Breast epithelium (tissue), 4 donors: ENCODE data around the gene TIGD2. TPM values are rescaled to one million over a fixed set of nuclear protein-coding genes. Genes with fewer than 3 reads are reported as not detected.

Experiments
- DNase-seq, 2 donors: peaks; one replicate each; pipeline ENCODE4 v3.0.0-alpha.2; 2019; ENCODE audit warnings: low spot score in 2 of 2
- H3K27ac ChIP-seq, 2 donors: fragments of 200-600 bp; sonication (generic) in 1 of 2; one replicate each; pipeline ENCODE4 v1.5.1; 2016 to 2019; ENCODE audit warnings: mild to moderate bottlenecking in 1 of 2
- H3K27me3 ChIP-seq, 2 donors: fragments of 200-600 bp; sonication (generic) in 1 of 2; one replicate each; pipeline versions ENCODE4 v1.5.1 to v1.6.0; 2017 to 2019; ENCODE audit warnings: control low read depth in 1 of 2, mild to moderate bottlenecking in 1 of 2
- H3K36me3 ChIP-seq: fragments of 200-600 bp; one replicate; pipeline ENCODE4 v1.5.1; 2019
- H3K4me1 ChIP-seq, 2 donors: fragments of 200-600 bp; sonication (generic); one replicate each; pipeline ENCODE4 v1.5.1; 2016 to 2019; ENCODE audit warnings: control low read depth in 1 of 2
- H3K4me3 ChIP-seq, 3 donors: fragments of 200-600 bp; sonication (generic); 1 replicate in 2 of 3; 2 replicates in 1 of 3; pipeline ENCODE4 v1.5.1; 2016 to 2019; ENCODE audit warnings: mild to moderate bottlenecking in 3 of 3, moderate library complexity in 2 of 3
- H3K9me3 ChIP-seq, 2 donors: fragments of 200-600 bp; sonication (generic) in 1 of 2; one replicate each; pipeline ENCODE4 v1.5.1; 2016 to 2019; ENCODE audit warnings: control low read depth in 1 of 2
- POLR2A ChIP-seq: fragments of 450-650 bp; IDR thresholded peaks from one replicate; pipeline ENCODE4 v1.6.1; 2016; ENCODE audit warnings: antibody characterized with exemption, mild to moderate bottlenecking, moderate library complexity
- POLR2AphosphoS5 ChIP-seq, 3 donors: sonication (generic); formaldehyde crosslinking; IDR thresholded peaks; one replicate each; pipeline ENCODE4 v1.6.1; 2017; ENCODE audit warnings: antibody characterized with exemption in 3 of 3
- intact Hi-C: fragments of 100-400 bp; cut with DNase I; formaldehyde crosslinking; loops from one replicate; pipeline ENCODE4 v1.15.1; 2023; ENCODE audit warnings: low total_unique reads
- total RNA-seq, 3 donors: library from RNA; depleted of rRNA; stranded (reverse); fragments of >200 nt; gene quantifications; one replicate each; pipeline ENCODE4 v1.1.0, GENCODE V29; 2016
- TF ChIP-seq, protein P1 (sequence below), 3 donors: fragments of 450-650 bp; IDR thresholded peaks; one replicate each; pipeline ENCODE4 v1.5.1; 2016 to 2017; ENCODE audit warnings: antibody characterized with exemption in 3 of 3, mild to moderate bottlenecking in 3 of 3, moderate library complexity in 3 of 3

TIGD2 gene
- total RNA-seq, 3 donors from 2014 or later, result 6.6 to 21.8 (median 8.8) TPM

DNA sequence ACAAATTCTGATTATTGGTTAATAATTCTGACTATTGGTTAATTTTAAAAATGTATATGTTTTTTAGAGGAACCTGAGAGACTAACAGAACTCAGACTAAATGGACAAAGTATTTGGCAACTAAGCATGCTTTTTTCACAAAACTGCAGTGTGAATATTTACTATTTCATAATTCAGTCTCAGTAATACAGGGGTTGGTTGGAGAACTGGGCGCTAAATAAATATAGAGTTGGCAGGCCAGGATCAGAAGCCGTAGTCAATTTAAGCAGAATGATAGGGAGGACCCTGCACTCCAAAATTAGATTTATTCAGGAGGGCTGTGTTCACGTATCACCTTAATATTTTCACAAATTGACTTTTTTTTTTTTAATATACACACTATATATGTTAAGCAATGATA lies 5.8 kb downstream of the TIGD2 start:
- H3K4me3 ChIP-seq, result no peak overlapping the region
- H3K36me3 ChIP-seq, result no peaks in the 10 kb centered on the region
- H3K27me3 ChIP-seq, result no peaks in the 10 kb centered on the region
- intact Hi-C loops, result no loop called here
- TF ChIP-seq, protein P1, sequence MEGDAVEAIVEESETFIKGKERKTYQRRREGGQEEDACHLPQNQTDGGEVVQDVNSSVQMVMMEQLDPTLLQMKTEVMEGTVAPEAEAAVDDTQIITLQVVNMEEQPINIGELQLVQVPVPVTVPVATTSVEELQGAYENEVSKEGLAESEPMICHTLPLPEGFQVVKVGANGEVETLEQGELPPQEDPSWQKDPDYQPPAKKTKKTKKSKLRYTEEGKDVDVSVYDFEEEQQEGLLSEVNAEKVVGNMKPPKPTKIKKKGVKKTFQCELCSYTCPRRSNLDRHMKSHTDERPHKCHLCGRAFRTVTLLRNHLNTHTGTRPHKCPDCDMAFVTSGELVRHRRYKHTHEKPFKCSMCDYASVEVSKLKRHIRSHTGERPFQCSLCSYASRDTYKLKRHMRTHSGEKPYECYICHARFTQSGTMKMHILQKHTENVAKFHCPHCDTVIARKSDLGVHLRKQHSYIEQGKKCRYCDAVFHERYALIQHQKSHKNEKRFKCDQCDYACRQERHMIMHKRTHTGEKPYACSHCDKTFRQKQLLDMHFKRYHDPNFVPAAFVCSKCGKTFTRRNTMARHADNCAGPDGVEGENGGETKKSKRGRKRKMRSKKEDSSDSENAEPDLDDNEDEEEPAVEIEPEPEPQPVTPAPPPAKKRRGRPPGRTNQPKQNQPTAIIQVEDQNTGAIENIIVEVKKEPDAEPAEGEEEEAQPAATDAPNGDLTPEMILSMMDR (IDR thresholded peaks at IDR 0.05), result no peak
- TF ChIP-seq POLR2A (no peak), POLR2AphosphoS5 (IDR thresholded peaks at IDR 0.05) (no peak)
- no peaks in the 10 kb centered on the region for H3K9me3 ChIP-seq
- DNase-seq, result no peak
- no peak overlapping the region for H3K27ac ChIP-seq
- no peaks in the 10 kb centered on the region for H3K4me1 ChIP-seq

DNA sequence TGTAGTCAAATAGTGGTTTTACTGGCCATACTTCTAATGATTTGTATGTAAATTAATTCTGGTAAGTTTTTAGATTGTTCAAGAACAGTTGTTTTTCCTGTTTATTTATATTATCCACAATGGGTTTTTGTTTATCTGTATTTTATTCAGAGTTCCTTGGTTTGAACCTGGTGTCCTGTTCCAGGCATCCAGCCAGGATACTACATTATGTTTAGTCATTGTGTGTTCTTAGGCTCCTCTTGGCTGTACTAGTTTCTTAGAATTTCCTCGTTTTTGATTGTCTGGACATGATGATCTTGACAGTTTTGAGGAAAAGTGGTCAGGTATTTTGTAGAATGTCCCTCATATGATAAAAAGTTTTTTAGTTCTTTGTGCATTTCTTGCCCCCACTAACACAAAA lies 7.8 kb downstream of the TIGD2 start:
- Histone ChIP-seq H3K4me3 (no peak overlapping the region), H3K9me3 (no peaks in the 10 kb centered on the region), H3K36me3 (no peaks in the 10 kb centered on the region), H3K27me3 (no peaks in the 10 kb centered on the region), H3K4me1 (no peaks in the 10 kb centered on the region), H3K27ac (no peak overlapping the region)
- DNase-seq, result no peak
- intact Hi-C loops, result no loop called here
- TF ChIP-seq POLR2A, result no peak
- TF ChIP-seq, protein P1 (IDR thresholded peaks at IDR 0.05), result no peak
- no peak for TF ChIP-seq POLR2AphosphoS5 (IDR thresholded peaks at IDR 0.05)

DNA sequence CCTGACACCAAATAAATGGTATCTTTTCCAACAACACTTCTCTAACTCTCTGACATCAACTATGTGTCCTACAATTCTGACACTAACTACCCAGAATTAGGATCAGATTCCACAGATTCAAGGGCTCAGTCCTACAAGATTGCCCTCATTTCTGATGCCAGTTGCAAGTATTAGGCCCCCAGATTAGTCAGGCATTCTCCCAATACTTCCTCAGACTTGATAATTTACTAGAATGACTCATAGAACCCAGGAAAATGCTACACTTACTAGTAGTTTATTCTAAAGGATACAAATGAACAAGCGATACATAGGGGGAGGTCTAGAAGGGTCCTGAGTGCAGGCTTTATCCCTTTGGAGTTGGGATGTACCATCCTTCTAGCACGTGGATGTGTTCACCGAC lies 8.5 kb downstream of the TIGD2 start:
- TF ChIP-seq POLR2AphosphoS5 (IDR thresholded peaks at IDR 0.05) (no peak), POLR2A (no peak)
- TF ChIP-seq, protein P1 (IDR thresholded peaks at IDR 0.05), result no peak
- Histone ChIP-seq H3K4me3 (no peak overlapping the region), H3K27ac (no peak overlapping the region), H3K4me1 (no peaks in the 10 kb centered on the region), H3K9me3 (no peaks in the 10 kb centered on the region), H3K36me3 (no peaks in the 10 kb centered on the region), H3K27me3 (no peaks in the 10 kb centered on the region)
- intact Hi-C loops, result no loop called here
- no peak for DNase-seq

DNA sequence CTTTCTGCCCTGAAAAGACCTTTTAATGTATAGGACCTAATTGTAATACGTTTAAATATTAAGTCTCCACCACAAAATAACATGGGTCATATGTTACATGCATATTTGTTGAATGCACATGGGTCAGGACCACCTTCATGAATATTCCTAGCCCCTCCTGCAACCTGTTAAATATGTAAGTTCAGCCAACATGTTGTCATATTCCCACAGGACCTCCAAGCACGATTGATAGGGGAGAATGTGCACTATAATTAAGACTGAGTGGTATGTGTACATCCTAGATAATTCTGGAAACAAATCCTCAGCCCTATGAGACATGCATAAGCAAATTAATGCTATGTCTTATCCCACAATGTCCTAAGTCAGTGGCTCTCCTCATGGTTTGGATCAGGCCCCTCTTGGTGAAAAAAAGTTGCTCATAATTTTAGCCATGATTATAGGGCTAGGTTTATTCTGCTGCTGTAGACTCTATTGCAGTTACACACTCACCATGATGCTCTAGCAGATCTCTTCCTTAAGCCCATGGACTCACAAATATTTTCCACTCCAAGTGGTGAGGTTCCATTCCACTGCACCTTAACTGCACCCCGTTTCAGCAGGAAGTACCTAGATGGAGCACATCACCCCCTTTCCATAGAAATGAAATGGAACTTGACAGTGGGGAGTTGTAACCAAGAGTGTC lies 10.2 kb downstream of the TIGD2 start:
- Histone ChIP-seq H3K4me3 (no peak overlapping the region), H3K36me3 (no peaks in the 10 kb centered on the region), H3K27me3 (no peaks in the 10 kb centered on the region), H3K27ac (peak overlapping the region in 1 of 2 donors; percentile 29), H3K9me3 (no peaks in the 10 kb centered on the region), H3K4me1 (no peaks in the 10 kb centered on the region)
- no peak for DNase-seq
- intact Hi-C loops, result no loop called here
- no peak for TF ChIP-seq POLR2AphosphoS5 (IDR thresholded peaks at IDR 0.05)
- no peak for TF ChIP-seq POLR2A

DNA sequence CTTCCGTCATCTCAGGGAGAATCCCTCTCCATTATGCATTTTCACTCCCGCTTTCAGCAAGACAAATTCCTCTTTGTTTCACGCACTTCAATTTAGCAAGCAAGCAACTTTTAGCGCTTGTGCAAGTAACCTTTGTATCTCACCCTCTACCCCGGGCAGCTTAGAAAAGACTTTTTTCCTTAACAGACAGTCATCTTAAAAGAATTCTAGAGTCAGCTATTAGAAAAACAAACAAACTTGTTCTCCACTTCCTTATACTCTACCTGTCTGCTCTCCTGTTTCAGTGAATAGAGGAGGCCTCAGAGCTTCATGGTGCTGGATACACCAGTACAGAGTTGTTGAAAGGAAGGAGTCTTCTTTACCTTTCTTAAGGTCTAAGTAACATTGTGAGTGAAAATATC lies 12.1 kb downstream of the TIGD2 start:
- Histone ChIP-seq H3K27ac (peak overlapping the region; percentile 20 to 82), H3K4me1 (no peaks in the 10 kb centered on the region), H3K27me3 (no peaks in the 10 kb centered on the region), H3K36me3 (no peaks in the 10 kb centered on the region), H3K9me3 (no peaks in the 10 kb centered on the region), H3K4me3 (no peak overlapping the region)
- intact Hi-C loops, result no loop called here
- TF ChIP-seq, protein P1 (IDR thresholded peaks at IDR 0.05), result no peak
- no peak for TF ChIP-seq POLR2A
- TF ChIP-seq POLR2AphosphoS5 (IDR thresholded peaks at IDR 0.05), result no peak
- no peak for DNase-seq
